Measurements from ENCODE around the gene CLBA1. TPM values are rescaled to one million over a fixed set of nuclear protein-coding genes. Genes with fewer than 3 reads are reported as not detected.
A peak's percentile ranks its signal among the peaks of the same experiment; 100 is the strongest.

Gene CLBA1
- total and polyA plus RNA-seq, 5 donors: 1.8 to 4.2 (median 3.1) TPM

GRCh38 chr14:104977008-104977680 is 8.4 kb upstream of the CLBA1 start:
- no peaks in the 10 kb centered on the region for H3K27me3 ChIP-seq (ENCODE audit: control insufficient read depth, insufficient read depth)
- H3K4me3 ChIP-seq (ENCODE audit: low read length): no peak overlapping the region
- H3K9me3 ChIP-seq (ENCODE audit: control insufficient read depth, low read length): no peaks in the 10 kb centered on the region
- ATAC-seq (no peak), DNase-seq (peak in 2 of 3 donors; percentile 65 to 69)
- intact Hi-C loops (cut with DNase I): loop anchor here in 1 of 4 donors (5.0 kb wide), 1 partner anchor 65 kb away; no protein-coding TSS in a partner anchor
- no peak overlapping the region for H3K27ac ChIP-seq (ENCODE audit: low read length)
- peaks cover 10% of the 10 kb centered on the region for H3K4me1 ChIP-seq (ENCODE audit: control insufficient read depth, insufficient read depth, low read length)
- whole genome bisulfite sequencing: 77% methylated on average over 11 of the region's 11 CpGs

GRCh38 chr14:104977681-104978653 is 7.6 kb upstream of the CLBA1 start, which contains the start of gene AHNAK2:
TSS of gene AHNAK2 (minus strand) at chr14:104978374. CDS start at chr14:104978237, 137 bp downstream.
- intact Hi-C loops (cut with DNase I): loop anchor here in 1 of 4 donors (5.0 kb wide), 1 partner anchor 64 kb away; no protein-coding TSS in a partner anchor
- DNase-seq (peak; percentile 87 to 94 (median 90)), ATAC-seq (peak; percentile 66 to 81)
- Histone ChIP-seq H3K9me3 (ENCODE audit: control insufficient read depth, low read length) (no peaks in the 10 kb centered on the region), H3K27me3 (ENCODE audit: control insufficient read depth, insufficient read depth) (no peaks in the 10 kb centered on the region), H3K27ac (ENCODE audit: low read length) (no peak within 1 kb of the TSS), H3K4me3 (ENCODE audit: low read length) (peak within 1 kb of the TSS; percentile 51), H3K4me1 (ENCODE audit: control insufficient read depth, insufficient read depth, low read length) (peaks cover 10% of the 10 kb centered on the region)
- WGBS: 3% methylated on average over 111 of the region's 111 CpGs

GRCh38 chr14:104978746-104979691 is 6.6 kb upstream of the CLBA1 start:
- Histone ChIP-seq H3K4me3 (ENCODE audit: low read length) (peak overlapping the region; percentile 51), H3K9me3 (ENCODE audit: control insufficient read depth, low read length) (no peaks in the 10 kb centered on the region), H3K4me1 (ENCODE audit: control insufficient read depth, insufficient read depth, low read length) (peaks cover 6% of the 10 kb centered on the region), H3K27me3 (ENCODE audit: control insufficient read depth, insufficient read depth) (no peaks in the 10 kb centered on the region), H3K27ac (ENCODE audit: low read length) (no peak overlapping the region)
- 57% methylated on average over 32 of the region's 32 CpGs for WGBS
- peak in 2 of 3 donors; percentile 30 to 53 for DNase-seq
- intact Hi-C loops (cut with DNase I): loop anchor here in 1 of 4 donors (5.0 kb wide), 1 partner anchor 63 kb away; no protein-coding TSS in a partner anchor
- ATAC-seq: no peak

- Histone ChIP-seq H3K9me3 (ENCODE audit: control insufficient read depth, low read length) (no peaks in the 10 kb centered on the region), H3K27ac (ENCODE audit: low read length) (no peak overlapping the region), H3K4me1 (ENCODE audit: control insufficient read depth, insufficient read depth, low read length) (peaks cover 5% of the 10 kb centered on the region), H3K27me3 (ENCODE audit: control insufficient read depth, insufficient read depth) (no peaks in the 10 kb centered on the region), H3K4me3 (ENCODE audit: low read length) (no peak overlapping the region)
- DNase-seq: peak; percentile 53 to 74 (median 72)
- intact Hi-C loops (cut with DNase I): loop anchor here in 3 of 4 donors (5.0 to 10.0 kb wide), 2 partner anchors 62 to 375 kb away; no protein-coding TSS in a partner anchor
- 62% methylated on average over 19 of the region's 19 CpGs for WGBS
- no peak for ATAC-seq
Observed at GRCh38 chr14:104979758-104980610, 5.6 kb upstream of the CLBA1 start.

- 90% methylated on average over 22 of the region's 22 CpGs for WGBS
- intact Hi-C loops (cut with DNase I): loop anchor here in 2 of 4 donors (5.0 to 10.0 kb wide), 2 partner anchors 61 to 374 kb away; no protein-coding TSS in a partner anchor
- no peak overlapping the region for H3K27ac ChIP-seq (ENCODE audit: low read length)
Observed at GRCh38 chr14:104980611-104981531, 4.7 kb upstream of the CLBA1 start.

GRCh38 chr14:104981699-104982541 is 3.7 kb upstream of the CLBA1 start:
- WGBS: 74% methylated on average over 17 of the region's 17 CpGs
- Histone ChIP-seq H3K9me3 (ENCODE audit: control insufficient read depth, low read length) (no peaks in the 10 kb centered on the region), H3K27ac (ENCODE audit: low read length) (no peak overlapping the region), H3K4me1 (ENCODE audit: control insufficient read depth, insufficient read depth, low read length) (peaks cover 7% of the 10 kb centered on the region), H3K27me3 (ENCODE audit: control insufficient read depth, insufficient read depth) (no peaks in the 10 kb centered on the region), H3K4me3 (ENCODE audit: low read length) (no peak overlapping the region)
- intact Hi-C loops (cut with DNase I): loop anchor here in 2 of 4 donors (5.0 to 10.0 kb wide), 2 partner anchors 60 to 373 kb away; no protein-coding TSS in a partner anchor
- DNase-seq (peak in 2 of 3 donors; percentile 29 to 42), ATAC-seq (no peak)

More at GRCh38 chr14:104980611-104981531, 4.7 kb upstream of the CLBA1 start:
- DNase-seq: peak in 2 of 3 donors; percentile 28 to 37
- Histone ChIP-seq H3K4me1 (ENCODE audit: control insufficient read depth, insufficient read depth, low read length) (peaks cover 5% of the 10 kb centered on the region), H3K27me3 (ENCODE audit: control insufficient read depth, insufficient read depth) (no peaks in the 10 kb centered on the region), H3K9me3 (ENCODE audit: control insufficient read depth, low read length) (no peaks in the 10 kb centered on the region), H3K4me3 (ENCODE audit: low read length) (no peak overlapping the region)
- ATAC-seq: no peak

GRCh38 chr14:104982548-104983230 is 2.9 kb upstream of the CLBA1 start:
- ATAC-seq (no peak), DNase-seq (peak in 2 of 3 donors; percentile 38 to 40)
- H3K27me3 ChIP-seq (ENCODE audit: control insufficient read depth, insufficient read depth): no peaks in the 10 kb centered on the region
- peaks cover 3% of the 10 kb centered on the region for H3K4me1 ChIP-seq (ENCODE audit: control insufficient read depth, insufficient read depth, low read length)
- H3K4me3 ChIP-seq (ENCODE audit: low read length): no peak overlapping the region
- H3K27ac ChIP-seq (ENCODE audit: low read length): no peak overlapping the region
- intact Hi-C loops (cut with DNase I): loop anchor here in 2 of 4 donors (5.0 to 10.0 kb wide), 2 partner anchors 60 to 372 kb away; no protein-coding TSS in a partner anchor
- 80% methylated on average over 10 of the region's 10 CpGs for WGBS
- no peaks in the 10 kb centered on the region for H3K9me3 ChIP-seq (ENCODE audit: control insufficient read depth, low read length)

All from right cardiac atrium (tissue), 5 donors.